Measurements from ENCODE around the gene KRTAP16-1.

GRCh38 chr17:41284043-41284442 lies 25.1 kb downstream of the KRTAP16-1 start:
- TF ChIP-seq ATF3 (IDR thresholded peaks at IDR 0.05; ENCODE audit: borderline replicate concordance, extremely low read depth, low read depth, low read length), result no peak
- TF ChIP-seq CHD1 (IDR thresholded peaks at IDR 0.05; ENCODE audit: low read depth, low read length), result no peak
- no peak for TF ChIP-seq SUPT20H (IDR thresholded peaks at IDR 0.05; ENCODE audit: borderline replicate concordance, control insufficient read depth, low read depth, low read length)
- no peak for TF ChIP-seq CTCF (IDR thresholded peaks at IDR 0.05 in 2 of 3, conservative IDR thresholded peaks at IDR 0.05 in 1 of 3; ENCODE audit: control insufficient read depth in 2 of 3, extremely low read depth in 1 of 3, insufficient read depth in 1 of 3, low read depth in 3 of 3, low read length in 3 of 3)
- no peak for TF ChIP-seq NRF1 (conservative IDR thresholded peaks at IDR 0.05; ENCODE audit: low read depth, low read length)
- TF ChIP-seq E2F4 (IDR thresholded peaks at IDR 0.05; ENCODE audit: low read depth, low read length), result no peak
- no peak for TF ChIP-seq NFYB (IDR thresholded peaks at IDR 0.05; ENCODE audit: insufficient read depth, low read depth, low read length)
- no peak for TF ChIP-seq HCFC1 (IDR thresholded peaks at IDR 0.05; ENCODE audit: low read length)
- TF ChIP-seq EP300 (IDR thresholded peaks at IDR 0.05; ENCODE audit: borderline replicate concordance in 1 of 2, control insufficient read depth in 1 of 2, low read depth in 2 of 2, low read length in 2 of 2), result no peak
- TF ChIP-seq BHLHE40 (IDR thresholded peaks at IDR 0.05; ENCODE audit: borderline replicate concordance in 1 of 2, low read depth in 2 of 2, low read length in 1 of 2), result no peak
- TF ChIP-seq PRDM15 (CRISPR knock-in tag; IDR thresholded peaks at IDR 0.05), result no peak
- no peak for TF ChIP-seq POLR2AphosphoS5 (IDR thresholded peaks at IDR 0.05; ENCODE audit: low read length)
